HG03139 (cell line): ENCODE data around the gene LGALS3BP.

Source experiments
- ATAC-seq: cut with Tn5 transposase; IDR thresholded peaks from one replicate; pipeline ENCODE4 v1.9.1; 2021; ENCODE audit not compliant: unreplicated experiment

LGALS3BP gene

GRCh38 chr17:79017546-79018369 is 38.0 kb upstream of the LGALS3BP start:
- ATAC-seq = no peak

- ATAC-seq = no peak
Observed at GRCh38 chr17:79014158-79014758, 34.5 kb upstream of the LGALS3BP start.

- no peak for ATAC-seq
Observed at GRCh38 chr17:79012563-79013134, 32.9 kb upstream of the LGALS3BP start.

- no peak for ATAC-seq
Observed at GRCh38 chr17:79011451-79012147, 31.9 kb upstream of the LGALS3BP start.

GRCh38 chr17:79010304-79010646 is 30.6 kb upstream of the LGALS3BP start:
- no peak for ATAC-seq

GRCh38 chr17:79009397-79010303 is 29.9 kb upstream of the LGALS3BP start, which contains the start of gene CANT1:
TSS of gene CANT1 (minus strand) at chr17:79009764. CDS start at chr17:78997622, 12,142 bp downstream.
- peak; percentile 83 for ATAC-seq

- peak; percentile 3 for ATAC-seq
Observed at GRCh38 chr17:79008666-79009387, 29.1 kb upstream of the LGALS3BP start.

GRCh38 chr17:79007504-79008381 is 28.0 kb upstream of the LGALS3BP start:
- no peak for ATAC-seq

GRCh38 chr17:79006794-79007503 is 27.2 kb upstream of the LGALS3BP start:
- no peak for ATAC-seq

- ATAC-seq = no peak
Observed at GRCh38 chr17:79006046-79006445, 26.3 kb upstream of the LGALS3BP start.

GRCh38 chr17:79005063-79005861 is 25.5 kb upstream of the LGALS3BP start:
- no peak for ATAC-seq

- no peak for ATAC-seq
Observed at GRCh38 chr17:79003661-79004411, 24.1 kb upstream of the LGALS3BP start.

GRCh38 chr17:79002796-79003593 is 23.3 kb upstream of the LGALS3BP start:
- ATAC-seq = no peak

GRCh38 chr17:79002291-79002690 is 22.6 kb upstream of the LGALS3BP start:
- no peak for ATAC-seq

GRCh38 chr17:79001190-79002020 is 21.7 kb upstream of the LGALS3BP start:
- ATAC-seq = no peak
